NB4 (cell line): Measurements from ENCODE around the gene NADK.

ENCODE experiments used
- DNase-seq: peaks from one replicate; pipeline ENCODE4 v3.0.0; 2010; ENCODE audit warnings: low read depth
- H3K4me3 ChIP-seq: one replicate; pipeline ENCODE4 v1.5.1; 2011; ENCODE audit warnings: mild to moderate bottlenecking, low read depth, low read length, moderate library complexity
- CTCF ChIP-seq: IDR thresholded peaks from one replicate; pipeline ENCODE4 v1.5.1; 2012; ENCODE audit warnings: low read depth, low read length
- MAX ChIP-seq: IDR thresholded peaks from 2 replicates; pipeline ENCODE4 v1.6.1; 2011; ENCODE audit warnings: low read depth, low read length
- MYC ChIP-seq: IDR thresholded peaks from 2 replicates; pipeline ENCODE4 v1.6.1; 2011; ENCODE audit warnings: low read depth, low read length
- POLR2A ChIP-seq: IDR thresholded peaks from 2 replicates; pipeline ENCODE4 v1.6.1; 2011; ENCODE audit warnings: mild to moderate bottlenecking; ENCODE audit not compliant: insufficient read length; ENCODE audit errors: extremely low read depth

NADK gene

GRCh38 chr1:1802871-1803270 lies 24.6 kb upstream of the NADK start:
- no peak overlapping the region for H3K4me3 ChIP-seq
- DNase-seq: no peak
- no peak for TF ChIP-seq MYC

GRCh38 chr1:1799716-1800115 lies 21.4 kb upstream of the NADK start:
- H3K4me3 ChIP-seq: no peak overlapping the region
- DNase-seq: no peak
- TF ChIP-seq MAX (no peak), MYC (no peak), POLR2A (no peak), CTCF (no peak)

- DNase-seq: no peak
- H3K4me3 ChIP-seq: no peak overlapping the region
- TF ChIP-seq CTCF (no peak), POLR2A (no peak), MYC (no peak), MAX (no peak)
Observed at GRCh38 chr1:1797731-1798341, 19.6 kb upstream of the NADK start.

- peak; percentile 30 for DNase-seq
- no peak overlapping the region for H3K4me3 ChIP-seq
- TF ChIP-seq POLR2A (no peak), CTCF (peak; percentile 30)
Observed at GRCh38 chr1:1796466-1796865, 18.2 kb upstream of the NADK start.

- no peak for TF ChIP-seq CTCF
- no peak for TF ChIP-seq MYC
- no peak for TF ChIP-seq MAX
- no peak for TF ChIP-seq POLR2A
- DNase-seq: no peak
- H3K4me3 ChIP-seq: no peak overlapping the region
Observed at GRCh38 chr1:1794999-1795398, 16.7 kb upstream of the NADK start.

GRCh38 chr1:1793481-1794244 lies 15.4 kb upstream of the NADK start:
- DNase-seq: no peak
- H3K4me3 ChIP-seq: no peak overlapping the region
- TF ChIP-seq CTCF (no peak), MYC (no peak), POLR2A (no peak), MAX (no peak)
